Measurements from ENCODE around the gene RRP7A. TPM values are rescaled to one million over a fixed set of nuclear protein-coding genes. Genes with fewer than 3 reads are reported as not detected.
"Not testable (repeated sequence)": the region's sequence is repeated elsewhere in the genome, so short reads cannot be mapped to it uniquely, and the experiment has no call there.

Gene RRP7A
- total and polyA plus RNA-seq, 8 donors: 9.3 to 32.4 (median 21.1) TPM

DNA sequence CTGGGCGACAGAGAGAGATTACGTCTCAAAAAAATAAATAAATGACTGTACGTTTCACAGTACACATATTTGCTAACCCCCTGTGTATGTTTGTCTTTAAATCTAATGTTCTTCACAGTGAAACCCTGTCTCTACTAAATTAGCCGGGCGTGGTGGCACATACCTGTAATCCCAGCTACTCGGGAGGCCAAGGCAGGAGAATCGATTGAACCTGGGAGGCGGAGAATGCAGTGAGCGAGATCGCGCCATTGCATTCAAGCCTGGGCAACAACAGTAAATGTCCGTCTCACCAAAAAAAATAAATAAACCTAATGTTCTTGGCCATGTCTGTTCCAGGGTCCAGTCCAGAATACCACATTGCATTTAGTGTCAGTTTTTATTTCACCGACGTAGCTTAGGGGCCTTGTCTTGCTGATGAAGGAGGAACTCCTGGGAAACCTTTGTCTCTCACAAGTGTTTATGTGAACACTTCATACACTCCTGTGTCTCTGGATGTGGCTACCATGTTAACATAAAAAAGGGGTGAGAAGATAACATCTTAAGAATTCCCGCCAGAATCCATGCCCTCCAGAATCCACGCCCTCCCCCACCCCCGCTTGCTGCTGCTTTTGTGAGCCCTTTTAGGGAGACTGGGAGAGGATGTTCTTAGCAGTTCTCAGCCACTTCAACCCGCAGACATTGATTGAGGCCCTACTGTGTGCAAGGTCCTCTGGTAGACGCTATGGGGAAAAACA, 29.2 kb upstream of the RRP7A start:
- peaks cover 0 to 14% (median 0%) of the 10 kb centered on the region in 3 donors for H3K27me3 ChIP-seq
- H3K4me3 ChIP-seq: no peak overlapping the region
- 64 to 79% (median 72%) methylated on average over 19 of the region's 19 CpGs for WGBS, 5 donors
- intact Hi-C loops (cut with DNase I; ENCODE audit: low total_unique reads): no loop called here
- H3K27ac ChIP-seq: no peak overlapping the region
- H3K9me3 ChIP-seq: no peaks in the 10 kb centered on the region
- H3K4me1 ChIP-seq: peaks cover 6 to 12% (median 9%) of the 10 kb centered on the region in 4 donors
- H3K36me3 ChIP-seq: no peaks in the 10 kb centered on the region
- TF ChIP-seq EP300 (IDR thresholded peaks at IDR 0.05) (no peak), POLR2AphosphoS5 (IDR thresholded peaks at IDR 0.05) (no peak), POLR2A (IDR thresholded peaks at IDR 0.05) (no peak)
- TF ChIP-seq, protein P1, sequence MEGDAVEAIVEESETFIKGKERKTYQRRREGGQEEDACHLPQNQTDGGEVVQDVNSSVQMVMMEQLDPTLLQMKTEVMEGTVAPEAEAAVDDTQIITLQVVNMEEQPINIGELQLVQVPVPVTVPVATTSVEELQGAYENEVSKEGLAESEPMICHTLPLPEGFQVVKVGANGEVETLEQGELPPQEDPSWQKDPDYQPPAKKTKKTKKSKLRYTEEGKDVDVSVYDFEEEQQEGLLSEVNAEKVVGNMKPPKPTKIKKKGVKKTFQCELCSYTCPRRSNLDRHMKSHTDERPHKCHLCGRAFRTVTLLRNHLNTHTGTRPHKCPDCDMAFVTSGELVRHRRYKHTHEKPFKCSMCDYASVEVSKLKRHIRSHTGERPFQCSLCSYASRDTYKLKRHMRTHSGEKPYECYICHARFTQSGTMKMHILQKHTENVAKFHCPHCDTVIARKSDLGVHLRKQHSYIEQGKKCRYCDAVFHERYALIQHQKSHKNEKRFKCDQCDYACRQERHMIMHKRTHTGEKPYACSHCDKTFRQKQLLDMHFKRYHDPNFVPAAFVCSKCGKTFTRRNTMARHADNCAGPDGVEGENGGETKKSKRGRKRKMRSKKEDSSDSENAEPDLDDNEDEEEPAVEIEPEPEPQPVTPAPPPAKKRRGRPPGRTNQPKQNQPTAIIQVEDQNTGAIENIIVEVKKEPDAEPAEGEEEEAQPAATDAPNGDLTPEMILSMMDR (IDR thresholded peaks at IDR 0.05): no peak
- DNase-seq: no peak

DNA sequence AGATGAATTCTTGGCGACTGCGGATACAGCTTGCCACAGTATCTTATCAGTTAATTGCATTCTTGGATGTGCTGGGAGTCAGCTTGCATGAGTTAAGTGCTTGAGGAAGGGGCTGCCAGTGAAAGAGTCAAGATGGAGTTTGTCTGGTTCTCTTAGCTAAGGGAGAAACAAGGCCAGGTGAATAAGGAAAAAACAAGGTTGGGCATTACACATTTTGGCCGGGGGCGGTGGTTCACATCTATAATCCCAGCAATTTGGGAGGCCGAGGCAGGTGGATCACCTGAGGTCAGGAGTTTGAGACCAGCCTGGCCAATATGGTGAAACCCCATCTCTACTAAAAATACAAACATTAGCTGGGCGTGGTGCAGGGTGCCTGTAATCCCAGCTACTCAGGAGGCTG, 28.5 kb upstream of the RRP7A start:
- H3K4me1 ChIP-seq; DNase-seq; intact Hi-C loops (cut with DNase I; ENCODE audit: low total_unique reads); H3K4me3 ChIP-seq; H3K36me3 ChIP-seq; H3K9me3 ChIP-seq; H3K27ac ChIP-seq: not testable (repeated sequence)
- H3K27me3 ChIP-seq: peaks cover 0 to 14% (median 0%) of the 10 kb centered on the region in 3 donors
- WGBS, 5 donors: 31 to 52% (median 39%) methylated on average over 5 to 6 of the region's 6 CpGs

DNA sequence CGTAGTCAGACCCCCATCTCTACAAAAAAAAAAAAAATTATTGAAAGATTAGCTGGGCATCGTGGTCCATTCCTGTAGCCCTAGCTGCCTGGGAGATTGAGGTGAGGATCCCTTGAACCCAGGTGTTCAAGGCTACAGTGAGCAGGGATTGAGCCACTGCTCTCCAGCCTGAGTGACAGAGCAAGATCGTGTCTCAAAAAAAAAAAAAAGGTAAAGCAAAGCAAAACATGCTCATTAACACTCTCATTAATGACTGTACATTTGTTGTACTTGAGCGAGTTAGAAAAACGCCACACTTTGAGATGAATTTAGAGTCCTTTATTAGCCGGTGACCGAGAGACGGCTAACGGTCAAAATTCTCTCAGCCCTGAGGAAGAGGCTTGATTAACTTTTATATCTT, 28.0 kb upstream of the RRP7A start:
- no peak for DNase-seq
- peaks cover 0 to 5% (median 0%) of the 10 kb centered on the region in 4 donors for H3K4me1 ChIP-seq
- 53 to 75% (median 67%) methylated on average over 9 of the region's 9 CpGs for WGBS, 5 donors
- intact Hi-C loops (cut with DNase I; ENCODE audit: low total_unique reads): no loop called here
- H3K27me3 ChIP-seq: peaks cover 0 to 14% (median 0%) of the 10 kb centered on the region in 3 donors
- no peak overlapping the region for H3K27ac ChIP-seq
- no peaks in the 10 kb centered on the region for H3K9me3 ChIP-seq
- no peak overlapping the region for H3K4me3 ChIP-seq
- TF ChIP-seq EP300 (IDR thresholded peaks at IDR 0.05): no peak
- no peak for TF ChIP-seq POLR2A (IDR thresholded peaks at IDR 0.05)
- TF ChIP-seq, protein P1 (IDR thresholded peaks at IDR 0.05): no peak
- no peak for TF ChIP-seq POLR2AphosphoS5 (IDR thresholded peaks at IDR 0.05)
- no peaks in the 10 kb centered on the region for H3K36me3 ChIP-seq

DNA sequence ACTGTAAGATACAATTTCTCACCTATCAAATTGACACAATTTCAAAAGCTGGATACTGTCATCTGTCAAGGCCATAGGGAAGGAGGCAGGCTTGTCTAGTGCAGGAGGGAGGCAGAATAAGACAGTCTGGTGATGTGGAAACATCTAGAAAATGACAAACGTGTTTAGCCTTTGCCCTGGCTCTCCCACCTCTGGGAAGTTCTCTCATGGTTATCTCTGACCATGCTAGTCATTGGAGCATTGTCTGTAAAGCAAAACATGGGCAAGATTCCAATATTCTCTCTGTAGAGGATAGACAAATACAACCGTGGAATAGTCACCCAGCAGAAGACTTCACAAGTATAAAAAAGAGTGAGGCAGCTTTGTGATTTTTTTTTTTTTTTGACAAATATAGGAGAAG, 25.1 kb upstream of the RRP7A start:
- Histone ChIP-seq H3K27me3 (peaks cover 0 to 14% (median 0%) of the 10 kb centered on the region in 3 donors), H3K36me3 (no peaks in the 10 kb centered on the region), H3K4me1 (no peaks in the 10 kb centered on the region), H3K9me3 (no peaks in the 10 kb centered on the region), H3K27ac (no peak overlapping the region), H3K4me3 (no peak overlapping the region)
- intact Hi-C loops (cut with DNase I; ENCODE audit: low total_unique reads): no loop called here
- TF ChIP-seq, protein P1 (IDR thresholded peaks at IDR 0.05): no peak
- TF ChIP-seq POLR2AphosphoS5 (IDR thresholded peaks at IDR 0.05) (no peak), EP300 (IDR thresholded peaks at IDR 0.05) (no peak), POLR2A (IDR thresholded peaks at IDR 0.05) (no peak)
- DNase-seq: no peak
- WGBS, 5 donors: 5 to 15% (median 14%) methylated on average over 2 of the region's 2 CpGs

DNA sequence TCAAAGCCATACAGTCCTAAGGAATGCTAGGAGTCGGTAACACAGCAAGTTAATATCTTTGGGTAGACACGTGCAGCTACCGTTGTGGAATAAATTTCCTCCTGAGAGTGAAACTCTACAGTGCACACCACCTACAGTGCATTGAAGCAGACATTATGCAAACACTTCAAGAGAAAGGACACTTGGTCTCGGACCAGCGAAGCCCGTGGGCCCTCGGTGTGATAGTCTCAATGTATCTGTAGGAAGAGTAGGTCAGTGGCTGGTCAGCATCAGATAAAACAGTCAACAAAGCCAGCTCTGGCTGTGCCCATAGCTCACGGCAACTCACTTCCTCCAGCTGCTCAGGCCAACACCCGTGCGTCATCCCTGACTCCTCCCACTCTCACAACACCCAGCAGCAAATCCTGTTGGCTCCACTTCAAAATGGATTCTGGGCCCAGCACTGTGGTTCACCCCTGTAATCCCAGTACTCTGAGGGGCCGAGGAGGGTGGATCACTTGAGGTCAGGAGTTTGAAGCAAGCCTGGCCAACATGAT, 19.7 kb upstream of the RRP7A start:
- H3K9me3 ChIP-seq; H3K4me3 ChIP-seq; H3K27me3 ChIP-seq; intact Hi-C loops (cut with DNase I; ENCODE audit: low total_unique reads); H3K36me3 ChIP-seq: not testable (repeated sequence)
- Histone ChIP-seq H3K27ac (peak overlapping the region in 4 of 5 donors; percentile 42 to 88 (median 80)), H3K4me1 (peaks cover 4 to 29% (median 19%) of the 10 kb centered on the region in 4 donors)
- peak; percentile 41 to 48 for DNase-seq
- WGBS, 5 donors: 6 to 38% (median 23%) methylated on average over 8 to 10 of the region's 11 CpGs; no CpG with 5 or more reads in 1 of the 5 donors

DNA sequence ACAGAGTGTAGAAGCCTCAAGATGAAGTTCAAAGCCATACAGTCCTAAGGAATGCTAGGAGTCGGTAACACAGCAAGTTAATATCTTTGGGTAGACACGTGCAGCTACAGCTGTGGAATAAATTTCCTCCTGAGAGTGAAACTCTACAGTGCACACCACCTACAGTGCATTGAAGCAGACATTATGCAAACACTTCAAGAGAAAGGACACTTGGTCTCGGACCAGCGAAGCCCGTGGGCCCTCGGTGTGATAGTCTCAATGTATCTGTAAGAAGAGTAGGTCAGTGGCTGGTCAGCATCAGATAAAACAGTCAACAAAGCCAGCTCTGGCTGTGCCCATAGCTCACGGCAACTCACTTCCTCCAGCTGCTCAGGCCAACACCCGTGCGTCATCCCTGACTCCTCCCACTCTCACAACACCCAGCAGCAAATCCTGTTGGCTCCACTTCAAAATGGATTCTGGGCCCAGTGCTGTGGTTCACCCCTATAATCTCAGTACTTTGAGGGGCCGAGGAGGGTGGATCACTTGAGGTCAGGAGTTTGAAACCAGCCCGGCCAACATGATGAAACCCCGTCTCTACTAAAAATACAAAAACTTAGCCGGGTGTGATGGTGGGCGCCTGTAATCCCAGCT, 17.7 kb upstream of the RRP7A start:
- H3K36me3 ChIP-seq; intact Hi-C loops (cut with DNase I; ENCODE audit: low total_unique reads); H3K27me3 ChIP-seq; H3K4me3 ChIP-seq; H3K9me3 ChIP-seq: not testable (repeated sequence)
- 30 to 46% (median 41%) methylated on average over 7 to 12 of the region's 14 CpGs for WGBS, 5 donors
- peak overlapping the region in 4 of 5 donors; percentile 77 to 88 (median 80) for H3K27ac ChIP-seq
- peak; percentile 26 to 48 for DNase-seq
- H3K4me1 ChIP-seq: peaks cover 4 to 36% (median 22%) of the 10 kb centered on the region in 4 donors

DNA sequence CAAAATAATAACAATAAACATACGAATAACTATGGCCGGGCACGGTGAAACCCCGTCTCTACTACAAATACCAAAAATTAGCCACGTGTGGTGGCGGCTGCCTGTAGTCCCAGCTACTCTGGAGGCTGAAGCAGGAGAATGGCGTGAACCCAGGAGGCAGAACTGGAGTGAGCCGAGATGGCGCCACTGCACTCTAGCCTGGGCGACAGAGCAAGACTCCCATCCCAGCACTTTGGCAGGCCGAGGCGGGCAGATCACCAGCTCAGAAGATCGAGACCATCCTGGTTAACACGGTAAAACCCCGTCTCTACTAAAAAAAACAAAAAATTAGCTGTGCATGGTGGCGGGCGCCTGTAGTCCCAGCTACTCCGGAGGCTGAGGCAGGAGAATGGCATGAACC, 17.0 kb upstream of the RRP7A start:
- H3K4me1 ChIP-seq: peaks cover 4 to 36% (median 22%) of the 10 kb centered on the region in 4 donors
- H3K27me3 ChIP-seq; intact Hi-C loops (cut with DNase I; ENCODE audit: low total_unique reads); DNase-seq; H3K36me3 ChIP-seq; H3K4me3 ChIP-seq; H3K9me3 ChIP-seq: not testable (repeated sequence)
- WGBS, 5 donors: 94 to 96% (median 95%) methylated on average over 18 of the region's 18 CpGs
- peak overlapping the region in 4 of 5 donors; percentile 77 to 88 (median 80) for H3K27ac ChIP-seq
